Neural crest cell (in vitro differentiated cells): Measurements from ENCODE around the gene SYNJ2. TPM values are rescaled to one million over a fixed set of nuclear protein-coding genes. Genes with fewer than 3 reads are reported as not detected.
A peak's percentile ranks its signal among the peaks of the same experiment; 100 is the strongest.

Source experiments
- DNase-seq: peaks from one replicate; pipeline ENCODE4 v3.0.0; 2021; ENCODE audit warnings: low read depth, mixed read lengths, low spot score
- H3K27ac Mint-ChIP-seq: one replicate; pipeline ENCODE4 v1.8.0; 2021; ENCODE audit warnings: mild to moderate bottlenecking, mixed read lengths; ENCODE audit not compliant: unreplicated experiment
- H3K27me3 Mint-ChIP-seq: 2 replicates; pipeline ENCODE4 v1.8.0; 2021; ENCODE audit warnings: low read depth, mild to moderate bottlenecking, mixed read lengths
- H3K36me3 Mint-ChIP-seq: 2 replicates; pipeline ENCODE4 v1.8.0; 2021; ENCODE audit warnings: low read depth, mild to moderate bottlenecking, mixed read lengths
- H3K4me1 Mint-ChIP-seq: 2 replicates; pipeline ENCODE4 v1.8.0; 2021; ENCODE audit warnings: mixed read lengths
- H3K4me3 Mint-ChIP-seq: one replicate; pipeline ENCODE4 v1.8.0; 2021; ENCODE audit warnings: mild to moderate bottlenecking, mixed read lengths
- H3K9me3 Mint-ChIP-seq: 2 replicates; pipeline ENCODE4 v1.8.0; 2021; ENCODE audit warnings: mixed read lengths
- CTCF ChIP-seq: fragments of 200-600 bp; sonication (generic); conservative IDR thresholded peaks from 2 replicates; pipeline ENCODE4 v1.5.0; 2021; ENCODE audit warnings: antibody characterized with exemption, mild to moderate bottlenecking
- total RNA-seq: library from RNA; stranded (reverse); gene quantifications from 2 replicates; pipeline ENCODE4 v1.2.1, GENCODE V29; 2021

The SYNJ2 gene
- total RNA-seq, 1 donor from 2014 or later = 2.9 TPM

GRCh38 chr6:158060455-158061360 lies 79.0 kb downstream of the SYNJ2 start:
- Mint-ChIP-seq H3K4me1 (no peaks in the 10 kb centered on the region), H3K27ac (no peak overlapping the region), H3K4me3 (no peak overlapping the region), H3K27me3 (no peaks in the 10 kb centered on the region), H3K36me3 (no peaks in the 10 kb centered on the region), H3K9me3 (no peaks in the 10 kb centered on the region)
- TF ChIP-seq CTCF = no peak
- no peak for DNase-seq

DNA sequence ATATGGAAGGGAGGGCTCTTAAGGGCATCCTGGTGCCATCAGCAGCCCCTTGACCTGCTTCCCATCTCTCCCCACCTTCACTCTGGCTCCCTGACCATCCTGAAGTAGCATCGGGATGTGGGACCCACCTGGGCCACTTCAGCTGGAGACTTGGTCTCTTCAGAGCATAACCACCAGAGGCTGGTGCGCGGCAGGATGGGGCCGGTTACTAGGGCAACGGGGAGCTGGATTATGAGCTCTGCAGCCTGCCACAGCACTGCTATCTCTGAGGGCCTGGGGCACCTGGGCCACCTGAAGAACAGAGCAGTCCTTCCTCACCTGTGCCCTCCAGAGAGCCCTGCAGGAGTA lies 79.7 kb downstream of the SYNJ2 start:
- Mint-ChIP-seq H3K27me3 (no peaks in the 10 kb centered on the region), H3K4me1 (no peaks in the 10 kb centered on the region), H3K4me3 (no peak overlapping the region), H3K27ac (no peak overlapping the region), H3K36me3 (no peaks in the 10 kb centered on the region), H3K9me3 (no peaks in the 10 kb centered on the region)
- TF ChIP-seq CTCF = no peak
- DNase-seq = no peak

DNA sequence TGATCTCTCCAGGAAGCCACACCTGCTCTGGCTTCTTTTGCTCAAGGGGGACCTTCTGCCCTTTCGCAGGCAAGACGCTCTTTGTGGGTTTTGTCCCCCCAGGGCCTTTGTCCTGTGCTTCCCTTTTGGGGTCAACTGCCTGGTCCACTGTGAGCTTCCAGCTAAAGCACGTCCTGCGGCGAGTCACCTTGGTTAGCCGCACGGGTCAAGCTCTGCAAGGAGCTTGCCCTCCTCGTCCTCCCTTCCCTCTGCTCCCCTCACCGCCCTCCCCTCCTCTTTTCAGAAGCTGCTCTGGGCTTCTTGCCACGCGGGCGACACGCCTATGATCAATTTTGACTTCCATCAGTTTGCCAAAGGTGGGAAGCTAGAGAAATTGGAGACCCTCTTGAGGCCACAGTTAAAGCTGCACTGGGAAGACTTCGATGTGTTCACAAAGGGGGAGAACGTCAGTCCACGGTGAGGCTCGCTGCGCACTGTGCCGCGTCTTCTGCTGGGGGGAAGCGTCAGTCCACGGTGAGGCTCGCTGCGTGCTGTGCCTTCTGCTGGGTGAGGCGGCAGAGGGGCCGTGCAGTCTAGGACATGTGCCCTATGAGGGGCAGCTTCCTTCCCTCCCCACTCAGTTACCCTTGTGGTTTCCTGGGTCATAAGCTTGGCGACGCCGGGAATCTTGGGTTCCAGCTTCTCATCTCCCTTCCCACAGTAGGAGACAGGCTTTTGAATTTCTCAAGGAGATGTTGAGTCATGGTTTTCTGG lies 80.2 kb downstream of the SYNJ2 start:
- TF ChIP-seq CTCF = no peak

GRCh38 chr6:158063736-158064135 lies 82.1 kb downstream of the SYNJ2 start:
- no peak for TF ChIP-seq CTCF
- Mint-ChIP-seq H3K27ac (no peak overlapping the region), H3K27me3 (no peaks in the 10 kb centered on the region), H3K4me3 (no peak overlapping the region), H3K9me3 (no peaks in the 10 kb centered on the region), H3K36me3 (no peaks in the 10 kb centered on the region), H3K4me1 (peaks cover 11% of the 10 kb centered on the region)
- DNase-seq = no peak

More for the DNA sequence above, 80.2 kb downstream of the SYNJ2 start:
- Mint-ChIP-seq H3K36me3 (no peaks in the 10 kb centered on the region), H3K27me3 (no peaks in the 10 kb centered on the region), H3K9me3 (no peaks in the 10 kb centered on the region), H3K4me3 (no peak overlapping the region), H3K27ac (peak overlapping the region; percentile 27), H3K4me1 (no peaks in the 10 kb centered on the region)
- DNase-seq = no peak

DNA sequence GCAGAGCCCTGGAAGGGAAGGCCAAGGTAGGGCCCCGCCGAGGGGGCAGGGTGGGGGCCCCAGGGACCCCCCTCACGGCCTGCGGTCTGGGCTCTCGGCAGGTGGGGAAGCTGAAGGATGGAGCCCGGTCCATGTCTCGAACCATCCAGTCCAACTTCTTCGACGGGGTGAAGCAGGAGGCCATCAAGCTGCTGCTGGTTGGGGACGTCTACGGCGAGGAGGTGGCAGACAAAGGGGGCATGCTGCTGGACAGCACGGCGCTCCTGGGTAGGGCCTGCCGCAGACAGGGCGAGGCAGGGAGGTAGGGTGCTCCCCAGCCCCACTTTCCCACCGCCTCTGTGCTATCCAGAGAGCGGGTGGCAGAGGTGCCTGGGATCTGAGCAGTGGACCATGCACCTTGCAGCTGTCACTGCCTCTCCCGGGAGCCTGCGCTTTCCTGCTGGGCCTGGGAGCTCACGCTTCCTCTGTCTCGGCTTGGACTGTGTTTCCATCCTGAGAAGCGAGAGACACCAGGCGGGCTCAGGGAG lies 83.1 kb downstream of the SYNJ2 start:
- TF ChIP-seq CTCF = no peak
- Mint-ChIP-seq H3K9me3 (no peaks in the 10 kb centered on the region), H3K27me3 (no peaks in the 10 kb centered on the region), H3K4me3 (no peak overlapping the region), H3K36me3 (no peaks in the 10 kb centered on the region), H3K27ac (no peak overlapping the region), H3K4me1 (peaks cover 21% of the 10 kb centered on the region)
- DNase-seq = no peak
